ENCODE data around the gene TUFM. TPM values are rescaled to one million over a fixed set of nuclear protein-coding genes. Genes with fewer than 3 reads are reported as not detected.
A peak's percentile ranks its signal among the peaks of the same experiment; 100 is the strongest.
"Not testable (repeated sequence)": the region's sequence is repeated elsewhere in the genome, so short reads cannot be mapped to it uniquely, and the experiment has no call there.

TUFM gene
- total RNA-seq, result 100 to 1,000 TPM in 1 of 3 donors, 10 to 100 TPM in 2; 97.9 to 103 (median 98.4) TPM

GRCh38 chr16:28846080-28846932 lies at the start of gene TUFM:
Gene TUFM (minus strand): TSS chr16:28846348. CDS start chr16:28846269, 79 bp downstream.
- H3K4me3 ChIP-seq, result peak within 1 kb of the TSS; percentile 89 to 96 (median 94)
- H3K27me3 ChIP-seq, result no peaks in the 10 kb centered on the region
- peaks cover 7% of the 10 kb centered on the region for H3K36me3 ChIP-seq
- TF ChIP-seq POLR2AphosphoS5 (IDR thresholded peaks at IDR 0.05), result peak; percentile 67 to 88 (median 73)
- TF ChIP-seq CTCF (IDR thresholded peaks at IDR 0.05), result peak; percentile 65 to 73 (median 71)
- no peak for TF ChIP-seq POLR2A (IDR thresholded peaks at IDR 0.05)
- peak within 1 kb of the TSS; percentile 92 to 94 for H3K27ac ChIP-seq
- intact Hi-C loops (cut with DNase I; ENCODE audit: low total_unique reads), result loop anchor here (1.0 kb wide), 1 partner anchor 32 kb away; the partner anchor contains the start of gene ATP2A1
- peak; percentile 97 to 98 for DNase-seq (ENCODE audit: low spot score in 2 of 2)
- H3K4me1 ChIP-seq, result peaks cover 7 to 9% of the 10 kb centered on the region in 2 donors
- H3K9me3 ChIP-seq, result no peaks in the 10 kb centered on the region

- no peak for DNase-seq (ENCODE audit: low spot score in 2 of 2)
- no peak overlapping the region for H3K27ac ChIP-seq
- intact Hi-C loops (cut with DNase I; ENCODE audit: low total_unique reads), result no loop called here
- TF ChIP-seq POLR2A (IDR thresholded peaks at IDR 0.05), result no peak
- no peak for TF ChIP-seq CTCF (IDR thresholded peaks at IDR 0.05)
- no peak for TF ChIP-seq POLR2AphosphoS5 (IDR thresholded peaks at IDR 0.05)
- H3K9me3 ChIP-seq, result no peaks in the 10 kb centered on the region
- H3K4me3 ChIP-seq, result no peak overlapping the region
- H3K4me1 ChIP-seq, result no peaks in the 10 kb centered on the region
- H3K27me3 ChIP-seq, result no peaks in the 10 kb centered on the region
- H3K36me3 ChIP-seq, result no peaks in the 10 kb centered on the region
Measured at GRCh38 chr16:28895609-28896008, 49.5 kb upstream of the TUFM start.

- no peaks in the 10 kb centered on the region for H3K9me3 ChIP-seq
- no peak overlapping the region for H3K27ac ChIP-seq
- H3K36me3 ChIP-seq, result no peaks in the 10 kb centered on the region
- no peak overlapping the region for H3K4me3 ChIP-seq
- no peaks in the 10 kb centered on the region for H3K4me1 ChIP-seq
- intact Hi-C loops (cut with DNase I; ENCODE audit: low total_unique reads), result no loop called here
- H3K27me3 ChIP-seq, result no peaks in the 10 kb centered on the region
- TF ChIP-seq CTCF (IDR thresholded peaks at IDR 0.05), result no peak
- TF ChIP-seq POLR2AphosphoS5 (IDR thresholded peaks at IDR 0.05), result no peak
- TF ChIP-seq POLR2A (IDR thresholded peaks at IDR 0.05), result no peak
- DNase-seq (ENCODE audit: low spot score in 2 of 2), result no peak
Measured at GRCh38 chr16:28893291-28893690, 47.1 kb upstream of the TUFM start.

- H3K4me3 ChIP-seq, result no peak overlapping the region
- H3K36me3 ChIP-seq, result no peaks in the 10 kb centered on the region
- TF ChIP-seq CTCF (IDR thresholded peaks at IDR 0.05) (no peak), POLR2A (IDR thresholded peaks at IDR 0.05) (no peak), POLR2AphosphoS5 (IDR thresholded peaks at IDR 0.05) (no peak)
- DNase-seq (ENCODE audit: low spot score in 2 of 2), result no peak
- no peaks in the 10 kb centered on the region for H3K4me1 ChIP-seq
- intact Hi-C loops (cut with DNase I; ENCODE audit: low total_unique reads), result no loop called here
- H3K27me3 ChIP-seq, result no peaks in the 10 kb centered on the region
- H3K9me3 ChIP-seq, result no peaks in the 10 kb centered on the region
- H3K27ac ChIP-seq, result no peak overlapping the region
Measured at GRCh38 chr16:28891964-28892890, 46.1 kb upstream of the TUFM start.

- H3K4me3 ChIP-seq; H3K9me3 ChIP-seq; H3K4me1 ChIP-seq; DNase-seq (ENCODE audit: low spot score in 2 of 2); H3K36me3 ChIP-seq; H3K27ac ChIP-seq; intact Hi-C loops (cut with DNase I; ENCODE audit: low total_unique reads); H3K27me3 ChIP-seq: not testable (repeated sequence)
Measured at GRCh38 chr16:28890355-28890754, 44.2 kb upstream of the TUFM start.
